Measurements from ENCODE around the gene USP12.
"Not testable (repeated sequence)": the region's sequence is repeated elsewhere in the genome, so short reads cannot be mapped to it uniquely, and the experiment has no call there.

Gene USP12

GRCh38 chr13:27171244-27171826, at the start of gene USP12:
Gene USP12, minus strand, starts transcription at chr13:27171811. Its CDS starts 172 bp downstream, at chr13:27171639.
- no peak for FAIRE-seq

- no peak for FAIRE-seq
Measured at GRCh38 chr13:27219611-27220010, 48.0 kb upstream of the USP12 start.

- not testable (repeated sequence) for FAIRE-seq
Measured at GRCh38 chr13:27218861-27219260, 47.2 kb upstream of the USP12 start.

GRCh38 chr13:27217791-27218190, 46.2 kb upstream of the USP12 start:
- FAIRE-seq = not testable (repeated sequence)

GRCh38 chr13:27213386-27213785, 41.8 kb upstream of the USP12 start:
- not testable (repeated sequence) for FAIRE-seq

- FAIRE-seq = no peak
Measured at GRCh38 chr13:27211771-27212364, 40.3 kb upstream of the USP12 start.

GRCh38 chr13:27211271-27211670, 39.7 kb upstream of the USP12 start:
- no peak for FAIRE-seq

- FAIRE-seq = no peak
Measured at GRCh38 chr13:27208514-27208913, 36.9 kb upstream of the USP12 start.

- FAIRE-seq = no peak
Measured at GRCh38 chr13:27203854-27204253, 32.2 kb upstream of the USP12 start.

GRCh38 chr13:27203186-27203585, 31.6 kb upstream of the USP12 start:
- FAIRE-seq = no peak

- FAIRE-seq = no peak
Measured at GRCh38 chr13:27201661-27202060, 30.1 kb upstream of the USP12 start.

- FAIRE-seq = no peak
Measured at GRCh38 chr13:27200413-27201070, 28.9 kb upstream of the USP12 start.

GRCh38 chr13:27199696-27200095, 28.1 kb upstream of the USP12 start:
- no peak for FAIRE-seq

- no peak for FAIRE-seq
Measured at GRCh38 chr13:27199211-27199610, 27.6 kb upstream of the USP12 start.

GRCh38 chr13:27194895-27195764, 23.5 kb upstream of the USP12 start:
- no peak for FAIRE-seq

- FAIRE-seq = no peak
Measured at GRCh38 chr13:27194209-27194608, 22.6 kb upstream of the USP12 start.

- no peak for FAIRE-seq
Measured at GRCh38 chr13:27193496-27193895, 21.9 kb upstream of the USP12 start.

GRCh38 chr13:27192973-27193372, 21.4 kb upstream of the USP12 start:
- no peak for FAIRE-seq

GRCh38 chr13:27192367-27192766, 20.8 kb upstream of the USP12 start:
- FAIRE-seq = not testable (repeated sequence)

- no peak for FAIRE-seq
Measured at GRCh38 chr13:27189192-27189591, 17.6 kb upstream of the USP12 start.

GRCh38 chr13:27188239-27188638, 16.6 kb upstream of the USP12 start:
- no peak for FAIRE-seq

- FAIRE-seq = no peak
Measured at GRCh38 chr13:27186295-27186694, 14.7 kb upstream of the USP12 start.

GRCh38 chr13:27183561-27184147, 12.0 kb upstream of the USP12 start:
- no peak for FAIRE-seq
